ENCODE data around the gene BLVRA.
"Not testable (repeated sequence)": the region's sequence is repeated elsewhere in the genome, so short reads cannot be mapped to it uniquely, and the experiment has no call there.

The BLVRA gene

DNA sequence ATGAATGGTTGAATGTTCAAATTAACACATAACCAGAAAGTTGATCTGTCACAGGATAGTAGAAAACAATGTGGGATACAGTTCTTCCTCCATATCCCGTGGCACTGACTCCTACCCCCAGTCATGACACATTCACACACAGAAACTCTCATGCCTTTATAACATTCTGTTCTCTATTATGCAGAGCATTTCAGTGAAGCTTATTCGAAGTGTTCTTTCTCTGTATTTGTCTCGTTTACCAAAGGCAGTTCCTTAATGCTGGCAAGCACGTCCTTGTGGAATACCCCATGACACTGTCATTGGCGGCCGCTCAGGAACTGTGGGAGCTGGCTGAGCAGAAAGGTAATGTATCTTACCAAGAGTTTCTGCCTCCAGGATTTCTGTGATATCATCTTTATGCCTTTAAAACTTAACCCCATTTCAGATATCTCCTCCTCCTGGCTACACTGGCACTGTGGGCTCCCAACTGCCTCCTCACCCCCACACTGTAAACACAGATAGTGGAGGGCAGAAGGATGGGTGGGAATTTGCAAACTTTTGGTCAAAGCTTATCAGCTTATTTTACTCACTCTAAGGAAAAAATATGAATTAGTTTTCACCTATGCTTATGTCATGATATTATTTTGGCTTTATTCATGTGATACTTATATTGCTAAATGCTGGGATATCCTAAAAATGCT lies 34.1 kb downstream of the BLVRA start:
- POLR2A ChIA-PET = no interaction called here
- no peak for DNase-seq (ENCODE audit: extremely low spot score)

DNA sequence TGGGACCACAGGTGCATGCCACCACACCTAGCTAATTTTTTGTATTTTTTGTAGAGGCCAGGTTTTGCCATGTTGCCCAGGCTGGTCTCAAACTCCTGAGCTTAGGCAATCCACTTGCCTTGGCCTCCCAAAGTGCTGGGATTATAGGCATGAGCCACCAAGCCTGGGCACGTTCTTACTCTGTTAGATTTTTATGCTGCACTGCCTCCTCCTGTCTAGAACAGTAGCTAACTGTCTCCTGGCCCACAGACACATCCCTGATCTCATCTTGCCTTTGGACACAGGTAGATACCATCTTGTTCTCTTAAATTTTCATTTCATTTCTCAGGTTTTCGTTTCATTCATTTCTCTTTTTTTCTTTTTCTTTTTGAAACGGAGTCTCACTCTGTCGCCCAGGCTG lies 41.1 kb downstream of the BLVRA start:
- POLR2A ChIA-PET = no interaction called here
- CTCF ChIA-PET = interaction anchor here (1.0 to 2.9 kb wide), 10 partner anchors 9 to 344 kb away, joined by 3 to 14 read pairs (median 6); partner anchors contain the start of gene STK17A
- DNase-seq (ENCODE audit: extremely low spot score) = no peak
- TF ChIP-seq, protein P1, sequence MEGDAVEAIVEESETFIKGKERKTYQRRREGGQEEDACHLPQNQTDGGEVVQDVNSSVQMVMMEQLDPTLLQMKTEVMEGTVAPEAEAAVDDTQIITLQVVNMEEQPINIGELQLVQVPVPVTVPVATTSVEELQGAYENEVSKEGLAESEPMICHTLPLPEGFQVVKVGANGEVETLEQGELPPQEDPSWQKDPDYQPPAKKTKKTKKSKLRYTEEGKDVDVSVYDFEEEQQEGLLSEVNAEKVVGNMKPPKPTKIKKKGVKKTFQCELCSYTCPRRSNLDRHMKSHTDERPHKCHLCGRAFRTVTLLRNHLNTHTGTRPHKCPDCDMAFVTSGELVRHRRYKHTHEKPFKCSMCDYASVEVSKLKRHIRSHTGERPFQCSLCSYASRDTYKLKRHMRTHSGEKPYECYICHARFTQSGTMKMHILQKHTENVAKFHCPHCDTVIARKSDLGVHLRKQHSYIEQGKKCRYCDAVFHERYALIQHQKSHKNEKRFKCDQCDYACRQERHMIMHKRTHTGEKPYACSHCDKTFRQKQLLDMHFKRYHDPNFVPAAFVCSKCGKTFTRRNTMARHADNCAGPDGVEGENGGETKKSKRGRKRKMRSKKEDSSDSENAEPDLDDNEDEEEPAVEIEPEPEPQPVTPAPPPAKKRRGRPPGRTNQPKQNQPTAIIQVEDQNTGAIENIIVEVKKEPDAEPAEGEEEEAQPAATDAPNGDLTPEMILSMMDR (IDR thresholded peaks at IDR 0.05; ENCODE audit: control extremely low read depth, extremely low read depth, low read depth, missing control alignments) = peak; percentile 23

More for the DNA sequence above, 34.1 kb downstream of the BLVRA start:
- CTCF ChIA-PET = interaction anchor here (0.7 to 2.6 kb wide), 7 partner anchors 10 to 851 kb away, joined by 3 to 9 read pairs (median 3); partner anchors contain the start of gene STK17A
- TF ChIP-seq, protein P1 (IDR thresholded peaks at IDR 0.05; ENCODE audit: control extremely low read depth, extremely low read depth, low read depth, missing control alignments) = no peak

DNA sequence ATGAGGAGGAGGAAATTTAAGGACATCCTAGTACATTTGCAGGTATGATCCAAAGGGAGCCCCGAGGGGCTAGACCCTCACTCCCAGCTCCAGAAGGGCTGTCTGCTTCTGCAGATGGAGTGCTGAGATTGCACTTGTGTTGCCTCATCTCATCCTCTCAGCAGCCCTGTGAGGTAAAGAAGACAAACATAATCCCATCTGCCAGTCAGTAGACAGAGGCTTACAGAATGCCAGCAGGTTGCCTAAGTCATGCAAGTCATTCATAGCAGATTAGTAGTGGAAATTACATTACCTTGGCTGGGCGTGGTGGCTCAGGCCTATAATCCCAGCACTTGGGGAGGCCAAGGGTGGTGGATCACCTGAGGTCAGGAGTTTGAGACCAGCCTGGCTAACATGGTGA lies 45.4 kb downstream of the BLVRA start:
- TF ChIP-seq, protein P1 (IDR thresholded peaks at IDR 0.05; ENCODE audit: control extremely low read depth, extremely low read depth, low read depth, missing control alignments) = no peak
- CTCF ChIA-PET = interaction anchor here (1.2 to 2.1 kb wide), 2 partner anchors 11 to 221 kb away, joined by 3 to 10 read pairs; partner anchors contain the start of gene STK17A
- POLR2A ChIA-PET = no interaction called here
- no peak for DNase-seq (ENCODE audit: extremely low spot score)

DNA sequence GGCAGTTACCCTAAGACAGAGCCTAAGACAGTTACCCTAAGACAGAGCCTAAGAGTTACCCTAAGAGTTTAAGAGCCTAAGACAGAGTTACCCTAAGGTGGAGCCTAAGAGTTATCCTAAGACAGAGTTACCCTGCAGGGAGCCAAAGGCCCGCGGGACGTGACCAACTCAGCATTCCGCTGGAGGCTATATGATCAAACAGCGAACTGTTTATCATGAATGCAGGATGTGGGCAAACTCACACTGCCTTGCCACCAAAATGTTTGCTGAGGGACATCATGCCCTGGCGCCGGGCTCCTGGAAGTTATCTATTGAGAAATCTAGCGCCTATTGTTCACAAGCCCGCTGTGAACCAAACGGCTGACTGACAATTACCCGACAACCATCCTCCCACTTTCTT lies 49.9 kb downstream of the BLVRA start:
- ChIA-PET POLR2A (no interaction called here), CTCF (interaction anchor here (0.9 to 2.7 kb wide), 4 partner anchors 9 to 226 kb away, joined by 3 to 8 read pairs (median 5); partner anchors contain the start of gene STK17A)
- TF ChIP-seq, protein P1 (IDR thresholded peaks at IDR 0.05; ENCODE audit: control extremely low read depth, extremely low read depth, low read depth, missing control alignments) = no peak
- DNase-seq (ENCODE audit: extremely low spot score) = no peak

DNA sequence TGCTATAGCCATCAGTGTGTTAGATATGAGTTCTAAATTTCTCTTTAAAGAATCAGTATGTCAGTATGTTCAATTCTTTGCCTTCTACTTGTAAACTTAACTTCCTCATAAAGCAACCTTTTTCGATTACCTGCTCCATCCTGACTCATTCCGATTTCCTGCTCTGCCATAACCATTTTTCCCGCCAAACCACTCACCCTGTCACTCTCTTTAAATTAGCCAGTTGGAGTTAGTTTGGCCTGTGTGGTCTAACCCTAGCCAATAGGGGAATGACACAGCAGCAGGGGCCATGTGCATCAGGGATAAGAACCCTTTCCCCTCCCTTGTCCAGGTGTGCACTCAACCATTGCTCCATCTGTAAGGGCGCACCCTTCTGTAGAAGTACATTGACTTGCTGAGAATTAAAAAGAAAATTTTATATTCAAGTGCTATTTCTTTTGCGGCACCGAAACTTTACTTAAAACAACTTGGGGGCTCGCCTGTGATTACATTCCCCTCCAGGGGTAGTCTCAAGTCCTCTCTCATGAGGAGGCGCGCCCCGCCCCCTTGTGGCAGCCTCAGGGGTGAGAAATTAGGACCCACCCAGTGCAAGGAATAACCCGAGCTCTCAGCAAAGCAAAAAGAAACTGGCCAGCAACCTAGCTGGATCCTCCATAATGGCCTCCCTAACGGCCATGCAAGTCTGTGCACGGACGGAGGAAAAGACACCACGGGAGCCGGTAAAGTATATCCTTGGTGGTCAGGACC lies 51.9 kb downstream of the BLVRA start:
- CTCF ChIA-PET = interaction anchor here (0.7 to 2.0 kb wide), 7 partner anchors 11 to 888 kb away, joined by 3 to 6 read pairs (median 4); partner anchors contain the start of gene STK17A
- TF ChIP-seq, protein P1 (IDR thresholded peaks at IDR 0.05; ENCODE audit: control extremely low read depth, extremely low read depth, low read depth, missing control alignments) = peak; percentile 29
- DNase-seq (ENCODE audit: extremely low spot score); POLR2A ChIA-PET: not testable (repeated sequence)

DNA sequence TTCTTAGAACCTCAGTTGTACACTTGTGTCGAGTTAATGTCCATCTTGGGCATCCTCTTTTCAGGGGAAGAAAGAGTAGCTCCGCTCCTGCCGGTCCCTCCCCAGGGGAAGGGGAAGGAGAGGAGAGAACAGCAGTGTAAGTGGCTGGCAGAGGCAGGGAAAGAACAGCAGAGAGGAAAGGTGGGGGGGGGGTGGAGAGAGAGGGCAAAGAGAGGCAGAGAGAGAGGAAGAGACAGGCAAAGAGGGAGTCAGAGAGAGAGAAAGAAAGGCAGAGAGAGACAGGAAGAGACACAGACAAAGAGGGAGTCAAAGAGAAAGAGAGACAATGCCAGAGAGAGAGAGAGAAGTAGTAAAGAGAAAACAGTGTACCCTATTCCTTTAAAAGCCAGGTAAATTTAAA lies 56.9 kb downstream of the BLVRA start:
- CTCF ChIA-PET = interaction anchor here (0.9 to 1.9 kb wide), 6 partner anchors 10 to 233 kb away, joined by 3 to 5 read pairs (median 3); partner anchors contain the start of gene STK17A
- no peak for DNase-seq (ENCODE audit: extremely low spot score)
- POLR2A ChIA-PET = no interaction called here
- TF ChIP-seq, protein P1 (IDR thresholded peaks at IDR 0.05; ENCODE audit: control extremely low read depth, extremely low read depth, low read depth, missing control alignments) = no peak

DNA sequence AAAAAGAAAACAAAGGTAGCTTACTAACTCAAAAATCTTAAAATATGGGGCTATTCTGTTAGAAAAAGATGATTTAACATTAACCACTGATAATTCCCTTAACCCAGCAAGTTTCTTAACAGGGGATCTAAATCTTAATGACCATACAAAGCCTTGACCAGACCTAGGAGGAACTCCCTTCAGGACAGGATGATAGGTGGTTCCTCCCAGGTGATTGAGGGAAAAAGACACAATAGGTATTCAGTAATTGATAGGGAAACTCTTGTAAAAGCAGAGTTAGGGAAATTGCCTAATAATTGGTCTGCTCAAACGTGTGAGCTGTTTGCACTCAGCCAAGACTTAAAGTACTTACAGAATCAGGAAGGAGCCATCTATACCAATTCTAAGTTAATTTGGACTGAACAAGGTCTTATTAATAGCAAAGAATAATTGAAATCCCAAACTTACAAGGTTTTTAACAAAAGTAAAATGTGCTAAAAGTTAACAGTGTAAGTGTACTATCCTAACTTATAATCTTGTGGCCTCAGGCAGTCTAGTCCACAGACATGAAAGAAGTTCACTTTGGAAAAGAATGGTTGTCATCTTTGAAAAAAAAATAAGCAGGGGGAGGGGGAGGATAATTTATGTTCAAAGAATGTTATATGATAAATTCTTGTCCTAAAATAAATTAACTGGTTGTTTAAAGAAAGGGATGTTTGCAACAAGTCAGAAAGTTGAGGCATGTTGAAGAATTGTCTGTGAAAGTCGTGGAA lies 57.7 kb downstream of the BLVRA start:
- CTCF ChIA-PET = interaction anchor here (1.0 to 1.3 kb wide), 3 partner anchors 17 to 234 kb away, joined by 3 to 4 read pairs (median 3); partner anchors contain the start of gene STK17A
- DNase-seq (ENCODE audit: extremely low spot score); POLR2A ChIA-PET: not testable (repeated sequence)

DNA sequence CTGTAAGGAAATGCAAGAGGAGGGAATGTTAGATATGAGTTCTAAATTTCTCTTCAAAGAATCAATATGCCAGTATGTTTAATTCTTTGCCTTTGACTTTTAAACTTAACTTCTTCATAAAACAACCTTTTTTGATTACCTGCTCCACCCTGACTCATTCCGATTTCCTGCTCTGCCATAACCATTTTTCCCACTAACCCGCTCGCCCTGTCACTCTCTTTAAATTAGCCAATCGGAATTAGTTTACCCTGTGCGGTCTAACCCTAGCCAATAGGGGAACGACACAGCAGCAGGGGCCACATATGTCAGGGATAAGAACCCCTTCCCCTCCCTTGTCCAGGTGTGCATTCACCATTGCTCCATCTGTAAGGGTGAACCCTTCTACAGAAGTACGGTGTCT lies 64.9 kb downstream of the BLVRA start:
- POLR2A ChIA-PET; DNase-seq (ENCODE audit: extremely low spot score): not testable (repeated sequence)
- CTCF ChIA-PET = interaction anchor here (1.4 to 6.7 kb wide), 2 partner anchors 16 to 384 kb away, joined by 3 to 55 read pairs; no protein-coding TSS in a partner anchor

All from GM10248 (cell line).